SK-N-SH (cell line): ENCODE results near the gene FAM72D.
"Not testable (repeated sequence)": the region's sequence is repeated elsewhere in the genome, so short reads cannot be mapped to it uniquely, and the experiment has no call there.

Source experiments
- NFIC ChIP-seq: IDR thresholded peaks from 2 replicates; pipeline ENCODE4 v1.4.0; 2012; ENCODE audit warnings: borderline replicate concordance
- SMC3 ChIP-seq: IDR thresholded peaks from 2 replicates; pipeline ENCODE4 v1.6.1; 2012; ENCODE audit warnings: low read depth, low read length, improper control_type of control experiment
- TAF1 ChIP-seq: IDR thresholded peaks from 2 replicates; pipeline ENCODE4 v1.6.1; 2012; ENCODE audit warnings: low read depth, mild to moderate bottlenecking, low read length, moderate library complexity, borderline replicate concordance
- TF ChIP-seq, protein P1 (sequence below): fragments of 200-600 bp; sonication (generic); IDR thresholded peaks from 2 replicates; pipeline ENCODE4 v1.6.1; 2017; ENCODE audit warnings: antibody characterized with exemption, mild to moderate bottlenecking, moderate library complexity

DNA sequence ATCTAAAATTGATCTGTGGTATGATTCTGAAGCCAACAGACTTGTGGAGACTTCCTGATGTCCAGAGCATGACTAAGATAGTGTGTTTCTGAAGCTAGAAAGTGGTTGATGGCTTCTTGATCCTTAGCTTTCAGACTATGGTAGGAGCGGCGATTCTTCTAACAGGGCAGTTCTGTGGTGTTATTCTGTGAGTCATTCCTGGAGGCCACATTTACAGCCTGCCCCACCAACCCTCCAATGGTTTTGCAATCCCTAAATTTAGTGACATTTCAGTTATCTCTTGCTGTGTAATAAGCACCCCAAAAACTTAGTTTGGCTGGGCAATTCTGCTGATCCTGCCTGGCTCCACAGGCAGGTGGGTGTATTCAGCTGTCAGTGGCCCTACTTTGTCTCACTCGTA, 24.1 kb downstream of the FAM72D start:
- TF ChIP-seq, protein P1, sequence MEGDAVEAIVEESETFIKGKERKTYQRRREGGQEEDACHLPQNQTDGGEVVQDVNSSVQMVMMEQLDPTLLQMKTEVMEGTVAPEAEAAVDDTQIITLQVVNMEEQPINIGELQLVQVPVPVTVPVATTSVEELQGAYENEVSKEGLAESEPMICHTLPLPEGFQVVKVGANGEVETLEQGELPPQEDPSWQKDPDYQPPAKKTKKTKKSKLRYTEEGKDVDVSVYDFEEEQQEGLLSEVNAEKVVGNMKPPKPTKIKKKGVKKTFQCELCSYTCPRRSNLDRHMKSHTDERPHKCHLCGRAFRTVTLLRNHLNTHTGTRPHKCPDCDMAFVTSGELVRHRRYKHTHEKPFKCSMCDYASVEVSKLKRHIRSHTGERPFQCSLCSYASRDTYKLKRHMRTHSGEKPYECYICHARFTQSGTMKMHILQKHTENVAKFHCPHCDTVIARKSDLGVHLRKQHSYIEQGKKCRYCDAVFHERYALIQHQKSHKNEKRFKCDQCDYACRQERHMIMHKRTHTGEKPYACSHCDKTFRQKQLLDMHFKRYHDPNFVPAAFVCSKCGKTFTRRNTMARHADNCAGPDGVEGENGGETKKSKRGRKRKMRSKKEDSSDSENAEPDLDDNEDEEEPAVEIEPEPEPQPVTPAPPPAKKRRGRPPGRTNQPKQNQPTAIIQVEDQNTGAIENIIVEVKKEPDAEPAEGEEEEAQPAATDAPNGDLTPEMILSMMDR = not testable (repeated sequence)
- not testable (repeated sequence) for TF ChIP-seq TAF1, NFIC, SMC3
